ENCODE data around the gene PDK3.

The PDK3 gene

GRCh38 chrX:24520472-24520871 is 55.4 kb downstream of the PDK3 start:
- Histone ChIP-seq H3K4me1 (ENCODE audit: control insufficient read depth in 1 of 2, insufficient read depth in 1 of 2, low read depth in 1 of 2, low read length in 1 of 2) (no peaks in the 10 kb centered on the region), H3K9me3 (no peaks in the 10 kb centered on the region), H3K36me3 (peaks cover 56% of the 10 kb centered on the region), H3K4me3 (ENCODE audit: low read depth in 1 of 2, low read length in 1 of 2) (no peak overlapping the region), H3K27me3 (no peaks in the 10 kb centered on the region), H3K27ac (no peak overlapping the region)
- TF ChIP-seq CTCF (IDR thresholded peaks at IDR 0.05), result no peak

- no peaks in the 10 kb centered on the region for H3K4me1 ChIP-seq (ENCODE audit: control insufficient read depth in 1 of 2, insufficient read depth in 1 of 2, low read depth in 1 of 2, low read length in 1 of 2)
- no peak overlapping the region for H3K27ac ChIP-seq
- no peak for TF ChIP-seq CTCF (IDR thresholded peaks at IDR 0.05)
- H3K4me3 ChIP-seq (ENCODE audit: low read depth in 1 of 2, low read length in 1 of 2), result no peak overlapping the region
- no peaks in the 10 kb centered on the region for H3K9me3 ChIP-seq
- H3K36me3 ChIP-seq, result peaks cover 74% of the 10 kb centered on the region
- H3K27me3 ChIP-seq, result no peaks in the 10 kb centered on the region
These were observed 60.4 kb downstream of the PDK3 start for GRCh38 chrX:24525455-24525854.

- TF ChIP-seq CTCF (IDR thresholded peaks at IDR 0.05), result no peak
- peaks cover 75% of the 10 kb centered on the region for H3K36me3 ChIP-seq
- H3K27me3 ChIP-seq, result no peaks in the 10 kb centered on the region
- H3K4me3 ChIP-seq (ENCODE audit: low read depth in 1 of 2, low read length in 1 of 2), result no peak overlapping the region
- H3K4me1 ChIP-seq (ENCODE audit: control insufficient read depth in 1 of 2, insufficient read depth in 1 of 2, low read depth in 1 of 2, low read length in 1 of 2), result no peaks in the 10 kb centered on the region
- H3K27ac ChIP-seq, result no peak overlapping the region
- H3K9me3 ChIP-seq, result no peaks in the 10 kb centered on the region
These were observed 61.5 kb downstream of the PDK3 start for GRCh38 chrX:24526616-24527015.

- H3K27ac ChIP-seq, result no peak overlapping the region
- no peak for TF ChIP-seq CTCF (IDR thresholded peaks at IDR 0.05)
- H3K27me3 ChIP-seq, result no peaks in the 10 kb centered on the region
- H3K4me1 ChIP-seq (ENCODE audit: control insufficient read depth in 1 of 2, insufficient read depth in 1 of 2, low read depth in 1 of 2, low read length in 1 of 2), result no peaks in the 10 kb centered on the region
- H3K36me3 ChIP-seq, result peaks cover 86% of the 10 kb centered on the region
- no peaks in the 10 kb centered on the region for H3K9me3 ChIP-seq
- no peak overlapping the region for H3K4me3 ChIP-seq (ENCODE audit: low read depth in 1 of 2, low read length in 1 of 2)
These were observed 63.5 kb downstream of the PDK3 start for GRCh38 chrX:24528605-24529004.

GRCh38 chrX:24536551-24536950 is 71.5 kb downstream of the PDK3 start:
- no peak for TF ChIP-seq CTCF (IDR thresholded peaks at IDR 0.05)
- H3K27me3 ChIP-seq, result no peaks in the 10 kb centered on the region
- H3K9me3 ChIP-seq, result no peaks in the 10 kb centered on the region
- no peaks in the 10 kb centered on the region for H3K4me1 ChIP-seq (ENCODE audit: control insufficient read depth in 1 of 2, insufficient read depth in 1 of 2, low read depth in 1 of 2, low read length in 1 of 2)
- H3K4me3 ChIP-seq (ENCODE audit: low read depth in 1 of 2, low read length in 1 of 2), result no peak overlapping the region
- H3K27ac ChIP-seq, result no peak overlapping the region
- peaks cover 64% of the 10 kb centered on the region for H3K36me3 ChIP-seq

- no peaks in the 10 kb centered on the region for H3K27me3 ChIP-seq
- H3K4me3 ChIP-seq (ENCODE audit: low read depth in 1 of 2, low read length in 1 of 2), result no peak overlapping the region
- TF ChIP-seq CTCF (IDR thresholded peaks at IDR 0.05), result no peak
- H3K4me1 ChIP-seq (ENCODE audit: control insufficient read depth in 1 of 2, insufficient read depth in 1 of 2, low read depth in 1 of 2, low read length in 1 of 2), result no peaks in the 10 kb centered on the region
- H3K36me3 ChIP-seq, result peaks cover 51% of the 10 kb centered on the region
- H3K9me3 ChIP-seq, result no peaks in the 10 kb centered on the region
- no peak overlapping the region for H3K27ac ChIP-seq
These were observed 77.7 kb downstream of the PDK3 start for GRCh38 chrX:24542756-24543155.

Measured in neutrophil (primary cell).